Neural cell (in vitro differentiated cells): Measurements from ENCODE around the gene SPEM1. TPM values are rescaled to one million over a fixed set of nuclear protein-coding genes. Genes with fewer than 3 reads are reported as not detected.
A peak's percentile ranks its signal among the peaks of the same experiment; 100 is the strongest.

Source experiments
- H2AFZ ChIP-seq: fragments of 200-600, 300-800 bp; sonication (generic), shearing (Covaris generic); 2 replicates; pipeline ENCODE4 v1.6.0; 2014; ENCODE audit warnings: low read depth, mild to moderate bottlenecking, antibody characterized with exemption, low read length, moderate library complexity
- H3F3A ChIP-seq: fragments of 200-600 bp; shearing (Covaris generic); 2 replicates; pipeline ENCODE4 v1.6.1; 2016; ENCODE audit warnings: mild to moderate bottlenecking, moderate library complexity, mixed read lengths, antibody characterized with exemption, low read length; ENCODE audit not compliant: insufficient read depth, poor library complexity, severe bottlenecking
- H3K27ac ChIP-seq: fragments of 200-600, 300-800 bp; sonication (generic), shearing (Covaris generic); 2 replicates; pipeline ENCODE4 v1.5.1; 2014; ENCODE audit warnings: mild to moderate bottlenecking, low read length, moderate library complexity
- H3K27me3 ChIP-seq: fragments of 300-800, 200-600 bp; sonication (generic), shearing (Covaris generic); 2 replicates; pipeline ENCODE4 v1.6.0; 2014; ENCODE audit warnings: mild to moderate bottlenecking, low read depth, low read length, moderate library complexity; ENCODE audit not compliant: insufficient read depth
- H3K36me3 ChIP-seq: fragments of 300-800, 200-600 bp; sonication (generic), shearing (Covaris generic); 2 replicates; pipeline ENCODE4 v1.5.1; 2014; ENCODE audit warnings: mild to moderate bottlenecking, antibody characterized with exemption, low read length, moderate library complexity; ENCODE audit not compliant: insufficient read depth
- H3K4me2 ChIP-seq: fragments of 300-800, 200-600 bp; sonication (generic), shearing (Covaris generic); 2 replicates; pipeline ENCODE4 v1.6.0; 2014; ENCODE audit warnings: mild to moderate bottlenecking, low read length
- H3K4me3 ChIP-seq: fragments of 300-800, 200-600 bp; sonication (generic), shearing (Covaris generic); 2 replicates; pipeline ENCODE4 v1.5.1; 2014; ENCODE audit warnings: mild to moderate bottlenecking, low read length, moderate library complexity
- H3K79me2 ChIP-seq: fragments of 200-600 bp; shearing (Covaris generic); replicated peaks from 2 replicates; pipeline ENCODE4 v1.6.0; 2014; ENCODE audit warnings: mild to moderate bottlenecking, low read length, moderate library complexity; ENCODE audit not compliant: insufficient read depth
- H3K9ac ChIP-seq: fragments of 300-800, 200-600 bp; sonication (generic), shearing (Covaris generic); 2 replicates; pipeline ENCODE4 v1.6.1; 2016; ENCODE audit warnings: mild to moderate bottlenecking, low read length, mixed read lengths
- H3K9me2 ChIP-seq: fragments of 200-600 bp; shearing (Covaris generic); 2 replicates; pipeline ENCODE4 v1.6.1; 2016; ENCODE audit warnings: mild to moderate bottlenecking, low read length, mixed read lengths; ENCODE audit not compliant: insufficient read depth
- H3K9me3 ChIP-seq: fragments of 200-600, 300-800 bp; sonication (generic), shearing (Covaris generic); 2 replicates; pipeline ENCODE4 v1.6.1; 2016; ENCODE audit warnings: mild to moderate bottlenecking, mixed run types, low read length, moderate library complexity, mixed read lengths
- H4K20me1 ChIP-seq: fragments of 200-600 bp; shearing (Covaris generic); 2 replicates; pipeline ENCODE4 v1.6.1; 2016; ENCODE audit warnings: mild to moderate bottlenecking, mixed run types; ENCODE audit not compliant: insufficient read depth
- CTCF ChIP-seq: fragments of 450-650 bp; IDR thresholded peaks from 2 replicates; pipeline ENCODE4 v1.5.1; 2014; ENCODE audit warnings: antibody characterized with exemption, mild to moderate bottlenecking, moderate library complexity; ENCODE audit not compliant: poor library complexity, severe bottlenecking
- EP300 ChIP-seq: fragments of 450-650 bp; conservative IDR thresholded peaks from 2 replicates; pipeline ENCODE4 v1.6.1; 2014; ENCODE audit warnings: antibody characterized with exemption, mild to moderate bottlenecking, moderate library complexity; ENCODE audit not compliant: poor library complexity, severe bottlenecking
- EZH2 ChIP-seq: fragments of 200-600, 300-800 bp; shearing (Covaris generic), sonication (generic); IDR thresholded peaks from 2 replicates; pipeline ENCODE4 v1.6.1; 2014; ENCODE audit warnings: antibody characterized with exemption, low read length, borderline replicate concordance, mild to moderate bottlenecking; ENCODE audit not compliant: insufficient read depth, poor library complexity, severe bottlenecking
- MXI1 ChIP-seq: fragments of 450-650 bp; conservative IDR thresholded peaks from 2 replicates; pipeline ENCODE4 v1.6.1; 2014; ENCODE audit warnings: antibody characterized with exemption, mild to moderate bottlenecking; ENCODE audit not compliant: poor library complexity, severe bottlenecking
- POLR2AphosphoS5 ChIP-seq: IDR thresholded peaks from 2 replicates; pipeline ENCODE4 v1.6.1; 2012
- RAD21 ChIP-seq: fragments of 450-650 bp; conservative IDR thresholded peaks from 2 replicates; pipeline ENCODE4 v1.6.1; 2014; ENCODE audit warnings: antibody characterized with exemption, mild to moderate bottlenecking, moderate library complexity
- REST ChIP-seq: IDR thresholded peaks from 2 replicates; pipeline ENCODE4 v1.6.1; 2012; ENCODE audit warnings: borderline replicate concordance
- SMC3 ChIP-seq: fragments of 450-650 bp; conservative IDR thresholded peaks from 2 replicates; pipeline ENCODE4 v1.6.1; 2014; ENCODE audit warnings: antibody characterized with exemption, mild to moderate bottlenecking, moderate library complexity; ENCODE audit not compliant: poor library complexity
- TAF1 ChIP-seq: IDR thresholded peaks from 2 replicates; pipeline ENCODE4 v1.6.1; 2012; ENCODE audit warnings: low read depth
- polyA plus RNA-seq: library from polyadenylated mRNA; depleted of rRNA; stranded (reverse); fragments of >200 nt; gene quantifications from 2 replicates; pipeline ENCODE4 v1.2.3, GENCODE V29; 2014

Gene SPEM1
- polyA plus RNA-seq, 1 donor from 2014 or later: not detected

GRCh38 chr17:7443499-7444485 is 23.7 kb downstream of the SPEM1 start:
- H3F3A ChIP-seq: no peaks in the 10 kb centered on the region
- no peaks in the 10 kb centered on the region for H3K79me2 ChIP-seq
- no peaks in the 10 kb centered on the region for H4K20me1 ChIP-seq
- H3K27me3 ChIP-seq: peaks cover 24% of the 10 kb centered on the region
- no peak overlapping the region for H3K9ac ChIP-seq
- H2AFZ ChIP-seq: no peak overlapping the region
- no peaks in the 10 kb centered on the region for H3K9me3 ChIP-seq
- no peaks in the 10 kb centered on the region for H3K36me3 ChIP-seq
- H3K4me3 ChIP-seq: no peak overlapping the region
- H3K4me2 ChIP-seq: no peak overlapping the region
- no peaks in the 10 kb centered on the region for H3K9me2 ChIP-seq
- no peak overlapping the region for H3K27ac ChIP-seq
- no peak for TF ChIP-seq REST
- no peak for TF ChIP-seq RAD21
- no peak for TF ChIP-seq EZH2
- no peak for TF ChIP-seq POLR2AphosphoS5
- TF ChIP-seq EP300: no peak
- TF ChIP-seq TAF1: no peak
- no peak for TF ChIP-seq SMC3
- no peak for TF ChIP-seq MXI1
- no peak for TF ChIP-seq CTCF

- no peak for TF ChIP-seq CTCF
- Histone ChIP-seq H3F3A (no peaks in the 10 kb centered on the region), H3K36me3 (no peaks in the 10 kb centered on the region), H3K4me2 (no peak within 1 kb of the TSS), H3K9me2 (no peaks in the 10 kb centered on the region), H3K9me3 (no peaks in the 10 kb centered on the region), H3K4me3 (peak within 1 kb of the TSS; percentile 37), H3K27me3 (peaks cover 19% of the 10 kb centered on the region), H3K79me2 (no peaks in the 10 kb centered on the region), H3K9ac (no peak within 1 kb of the TSS), H2AFZ (no peak within 1 kb of the TSS), H3K27ac (no peak within 1 kb of the TSS), H4K20me1 (no peaks in the 10 kb centered on the region)
Measured at GRCh38 chr17:7444682-7445618, 24.8 kb downstream of the SPEM1 start, which contains the start of gene CHRNB1. Gene CHRNB1 (plus strand): TSS chr17:7445061. CDS start chr17:7445128, 67 bp downstream.
